HEK293T (cell line): ENCODE data around the gene KIF25.

Source experiments
- CTCF ChIA-PET: fragments of 350-600 bp; formaldehyde crosslinking; extraction: SDS; loops from one replicate; lab custom pipeline; 2021; ENCODE audit warnings: antibody characterized with exemption, inconsistent platforms; lab: Yijun Ruan, JAX
- POLR2A ChIA-PET: fragments of 350-600 bp; formaldehyde crosslinking; extraction: SDS; loops from one replicate; lab custom pipeline; 2020; ENCODE audit warnings: antibody characterized with exemption, inconsistent platforms; lab: Yijun Ruan, JAX
- DNase-seq: peaks from one replicate; pipeline ENCODE4 v3.0.0; 2012; ENCODE audit warnings: mixed read lengths; ENCODE audit errors: extremely low spot score
- ARNT ChIP-seq: fragments of 450-650 bp; IDR thresholded peaks from 2 replicates; pipeline ENCODE4 v1.6.1; 2017; ENCODE audit warnings: mild to moderate bottlenecking
- BHLHE40 ChIP-seq: fragments of 450-650 bp; IDR thresholded peaks from 2 replicates; pipeline ENCODE4 v1.6.1; 2016; ENCODE audit warnings: mild to moderate bottlenecking, moderate library complexity, borderline replicate concordance
- CTBP1 ChIP-seq: fragments of 450-650 bp; IDR thresholded peaks from 2 replicates; pipeline ENCODE4 v1.6.1; 2016; ENCODE audit warnings: borderline replicate concordance
- ELF4 ChIP-seq: fragments of 450-650 bp; IDR thresholded peaks from 2 replicates; pipeline ENCODE4 v1.6.1; 2017; ENCODE audit warnings: antibody characterized with exemption
- FOXA1 ChIP-seq: fragments of 450-650 bp; IDR thresholded peaks from 2 replicates; pipeline ENCODE4 v1.6.1; 2016; ENCODE audit warnings: mild to moderate bottlenecking
- FOXK2 ChIP-seq: fragments of 450-650 bp; IDR thresholded peaks from 2 replicates; pipeline ENCODE4 v1.6.1; 2016; ENCODE audit warnings: mild to moderate bottlenecking
- FOXM1 ChIP-seq: fragments of 450-650 bp; IDR thresholded peaks from 2 replicates; pipeline ENCODE4 v1.6.1; 2017; ENCODE audit warnings: mild to moderate bottlenecking, borderline replicate concordance
- HDGF ChIP-seq: fragments of 450-650 bp; IDR thresholded peaks from 2 replicates; pipeline ENCODE4 v1.6.1; 2017; ENCODE audit warnings: antibody characterized with exemption, borderline replicate concordance
- L3MBTL2 ChIP-seq: fragments of 450-650 bp; conservative IDR thresholded peaks from 2 replicates; pipeline ENCODE4 v1.6.1; 2016; ENCODE audit warnings: mild to moderate bottlenecking
- LEF1 ChIP-seq: fragments of 450-650 bp; IDR thresholded peaks from 2 replicates; pipeline ENCODE4 v1.6.1; 2017; ENCODE audit warnings: mild to moderate bottlenecking, borderline replicate concordance
- NFRKB ChIP-seq: fragments of 450-650 bp; IDR thresholded peaks from 2 replicates; pipeline ENCODE4 v1.6.1; 2016; ENCODE audit warnings: mild to moderate bottlenecking, moderate library complexity
- PKNOX1 ChIP-seq: fragments of 450-650 bp; IDR thresholded peaks from 2 replicates; pipeline ENCODE4 v1.6.1; 2016
- SP1 ChIP-seq: fragments of 450-650 bp; IDR thresholded peaks from 2 replicates; pipeline ENCODE4 v1.6.1; 2017
- SUZ12 ChIP-seq: fragments of 450-650 bp; IDR thresholded peaks from 2 replicates; pipeline ENCODE4 v1.6.1; 2016; ENCODE audit warnings: mild to moderate bottlenecking
- TARDBP ChIP-seq: fragments of 450-650 bp; IDR thresholded peaks from 2 replicates; pipeline ENCODE4 v1.6.1; 2016
- ZNF384 ChIP-seq: fragments of 450-650 bp; IDR thresholded peaks from 2 replicates; pipeline ENCODE4 v1.6.1; 2016

Gene KIF25

GRCh38 chr6:168034537-168034936 is 37.1 kb downstream of the KIF25 start:
- ChIA-PET CTCF (interaction anchor here (0.8 kb wide), 1 partner anchor 10 kb away, joined by 3 read pairs; no protein-coding TSS in a partner anchor), POLR2A (interaction anchor here (1.2 kb wide), 1 partner anchor 10 kb away, joined by 5 read pairs; no protein-coding TSS in a partner anchor)
- no peak for DNase-seq
- TF ChIP-seq ZNF384 (no peak), ARNT (no peak), SUZ12 (no peak), NFRKB (no peak), HDGF (no peak), TARDBP (no peak)

GRCh38 chr6:168035098-168035660 is 37.7 kb downstream of the KIF25 start:
- DNase-seq = peak; percentile 83
- ChIA-PET CTCF (no interaction called here), POLR2A (interaction anchor here (1.2 to 1.9 kb wide), 2 partner anchors 10 kb away, joined by 5 to 10 read pairs; no protein-coding TSS in a partner anchor)
- TF ChIP-seq FOXK2 = no peak
- no peak for TF ChIP-seq LEF1
- TF ChIP-seq PKNOX1 = no peak
- TF ChIP-seq ELF4 = no peak
- TF ChIP-seq ARNT = peak; percentile 82; the same call in 1 of the 2 replicates
- TF ChIP-seq SP1 = no peak
- no peak for TF ChIP-seq SUZ12
- TF ChIP-seq ZNF384 = no peak
- TF ChIP-seq NFRKB = no peak
- peak; percentile 45; the same call in 1 of the 2 replicates for TF ChIP-seq CTBP1
- no peak for TF ChIP-seq TARDBP
- no peak for TF ChIP-seq HDGF
- TF ChIP-seq FOXA1 = no peak
- 0 out of 2 replicates have a peak, but pooled peaks have one; percentile 13 for TF ChIP-seq FOXM1
- no peak for TF ChIP-seq BHLHE40
- TF ChIP-seq L3MBTL2 = peak; percentile 100

- TF ChIP-seq LEF1 = no peak
- TF ChIP-seq FOXM1 = no peak
- ChIA-PET POLR2A (interaction anchor here (1.2 to 1.9 kb wide), 2 partner anchors 9 to 10 kb away, joined by 5 to 10 read pairs; no protein-coding TSS in a partner anchor), CTCF (no interaction called here)
- peak; percentile 64 for DNase-seq
Measured at GRCh38 chr6:168035661-168036545, 38.4 kb downstream of the KIF25 start.

- ChIA-PET CTCF (no interaction called here), POLR2A (no interaction called here)
- no peak for DNase-seq
- TF ChIP-seq SP1 = no peak
- no peak for TF ChIP-seq HDGF
- no peak for TF ChIP-seq FOXK2
- no peak for TF ChIP-seq ELF4
- no peak for TF ChIP-seq ZNF384
- no peak for TF ChIP-seq SUZ12
- no peak for TF ChIP-seq BHLHE40
- TF ChIP-seq PKNOX1 = no peak
- TF ChIP-seq FOXM1 = no peak
- TF ChIP-seq CTBP1 = no peak
- no peak for TF ChIP-seq TARDBP
- no peak for TF ChIP-seq L3MBTL2
- TF ChIP-seq NFRKB = no peak
- no peak for TF ChIP-seq LEF1
- no peak for TF ChIP-seq ARNT
- no peak for TF ChIP-seq FOXA1
Measured at GRCh38 chr6:168037242-168037641, 39.8 kb downstream of the KIF25 start.

GRCh38 chr6:168037856-168038255 is 40.4 kb downstream of the KIF25 start:
- ChIA-PET POLR2A (no interaction called here), CTCF (no interaction called here)
- TF ChIP-seq LEF1 (no peak), HDGF (no peak), L3MBTL2 (no peak), ELF4 (no peak), FOXK2 (no peak)
- DNase-seq = no peak

- no peak for DNase-seq
- no peak for TF ChIP-seq ARNT
- no peak for TF ChIP-seq TARDBP
- no peak for TF ChIP-seq FOXA1
- TF ChIP-seq CTBP1 = no peak
- TF ChIP-seq L3MBTL2 = no peak
- no peak for TF ChIP-seq NFRKB
- no peak for TF ChIP-seq BHLHE40
- ChIA-PET POLR2A (no interaction called here), CTCF (no interaction called here)
Measured at GRCh38 chr6:168038576-168039140, 41.2 kb downstream of the KIF25 start.
